ENCODE data around the gene SFMBT1. TPM values are rescaled to one million over a fixed set of nuclear protein-coding genes. Genes with fewer than 3 reads are reported as not detected.

SFMBT1 gene
- total RNA-seq, 1 experiment from 2014 or later: 3.0 TPM

DNA sequence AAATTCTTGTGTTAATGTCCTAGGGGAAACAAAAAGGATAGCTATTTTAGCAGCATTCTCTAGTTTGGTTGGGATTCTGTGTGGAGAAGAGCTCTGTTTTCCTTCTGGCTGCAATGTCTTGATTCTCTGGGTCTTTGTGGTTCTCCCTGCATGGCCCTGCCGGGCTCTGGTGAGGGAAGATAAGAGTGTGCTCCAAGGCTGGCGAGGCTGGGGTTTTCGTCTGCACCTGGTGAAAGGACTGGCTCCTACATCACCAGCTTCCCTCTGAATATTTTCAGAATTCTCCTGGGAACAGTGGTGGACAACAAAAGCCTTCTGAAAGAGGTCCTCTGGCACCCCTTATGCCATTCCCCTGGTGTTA, 38.1 kb upstream of the SFMBT1 start:
- Histone ChIP-seq H2AFZ (ENCODE audit: low read length) (no peak overlapping the region), H3K9me3 (ENCODE audit: low read length) (no peaks in the 10 kb centered on the region), H3K4me3 (ENCODE audit: low read length) (no peak overlapping the region), H3K4me2 (ENCODE audit: low read depth, low read length, poor library complexity, severe bottlenecking) (no peak overlapping the region), H3K9me2 (replicated peaks; ENCODE audit: insufficient read depth, low read length) (no peaks in the 10 kb centered on the region), H3K27me3 (ENCODE audit: low read length) (no peaks in the 10 kb centered on the region), H3K79me2 (ENCODE audit: low read length) (no peaks in the 10 kb centered on the region), H3K9ac (ENCODE audit: low read length) (no peak overlapping the region), H3K4me1 (ENCODE audit: low read length) (0 out of 2 replicates have a peak, but pooled peaks cover 3% of the 10 kb centered on the region), H3K36me3 (ENCODE audit: insufficient read depth, low read length) (no peaks in the 10 kb centered on the region), H3K27ac (ENCODE audit: low read length) (no peak overlapping the region), H4K20me1 (ENCODE audit: insufficient read depth, low read depth, low read length) (no peaks in the 10 kb centered on the region)
- no peak for DNase-seq

DNA sequence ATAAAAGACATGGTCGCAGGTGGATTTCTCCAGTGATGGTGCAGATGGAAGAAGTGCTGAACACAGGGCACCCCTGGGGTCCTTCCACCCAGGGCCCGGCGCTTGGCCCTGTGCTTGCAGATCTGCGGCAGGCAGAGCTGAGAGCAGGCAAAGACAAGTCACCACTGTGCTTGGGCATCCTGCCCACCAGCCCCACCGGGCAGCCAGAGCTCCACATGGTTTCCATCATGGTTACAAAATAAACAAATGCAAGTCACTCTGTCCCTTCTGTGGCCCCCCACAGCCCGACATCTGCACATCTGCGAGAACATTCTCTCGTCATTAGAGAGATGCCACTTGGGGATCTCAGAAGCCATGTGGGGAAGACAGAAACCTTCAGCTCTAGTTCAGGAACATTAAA, 37.6 kb upstream of the SFMBT1 start:
- H3K9me3 ChIP-seq (ENCODE audit: low read length): no peaks in the 10 kb centered on the region
- H3K9ac ChIP-seq (ENCODE audit: low read length): no peak overlapping the region
- no peaks in the 10 kb centered on the region for H4K20me1 ChIP-seq (ENCODE audit: insufficient read depth, low read depth, low read length)
- no peaks in the 10 kb centered on the region for H3K79me2 ChIP-seq (ENCODE audit: low read length)
- H3K27me3 ChIP-seq (ENCODE audit: low read length): no peaks in the 10 kb centered on the region
- no peak overlapping the region for H3K4me2 ChIP-seq (ENCODE audit: low read depth, low read length, poor library complexity, severe bottlenecking)
- H3K9me2 ChIP-seq (replicated peaks; ENCODE audit: insufficient read depth, low read length): no peaks in the 10 kb centered on the region
- no peak for DNase-seq
- no peak overlapping the region for H3K27ac ChIP-seq (ENCODE audit: low read length)
- H3K4me1 ChIP-seq (ENCODE audit: low read length): 0 out of 2 replicates have a peak, but pooled peaks cover 3% of the 10 kb centered on the region
- no peaks in the 10 kb centered on the region for H3K36me3 ChIP-seq (ENCODE audit: insufficient read depth, low read length)
- no peak overlapping the region for H2AFZ ChIP-seq (ENCODE audit: low read length)
- no peak overlapping the region for H3K4me3 ChIP-seq (ENCODE audit: low read length)

DNA sequence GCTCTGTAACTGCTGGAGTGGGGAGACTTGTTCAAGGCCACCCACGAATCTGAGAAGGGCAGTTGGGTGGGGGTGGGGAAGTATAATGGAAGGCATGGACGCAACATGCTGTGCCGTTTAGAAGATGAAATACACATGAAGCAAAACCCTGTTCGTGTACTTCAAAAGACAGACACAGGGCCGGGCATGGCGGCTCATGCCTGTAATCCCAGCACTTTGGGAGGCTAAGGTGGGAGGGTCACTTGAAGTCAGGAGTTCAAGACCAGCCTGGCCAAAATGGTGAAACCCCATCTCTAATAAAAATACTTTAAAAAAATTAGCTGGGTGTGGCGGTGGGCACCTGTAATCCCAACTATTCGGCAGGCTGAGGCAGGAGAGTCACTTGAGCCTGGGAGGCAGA, 36.9 kb upstream of the SFMBT1 start:
- H4K20me1 ChIP-seq (ENCODE audit: insufficient read depth, low read depth, low read length): no peaks in the 10 kb centered on the region
- H3K79me2 ChIP-seq (ENCODE audit: low read length): no peaks in the 10 kb centered on the region
- no peaks in the 10 kb centered on the region for H3K9me3 ChIP-seq (ENCODE audit: low read length)
- no peak overlapping the region for H2AFZ ChIP-seq (ENCODE audit: low read length)
- H3K4me3 ChIP-seq (ENCODE audit: low read length): no peak overlapping the region
- H3K27me3 ChIP-seq (ENCODE audit: low read length): no peaks in the 10 kb centered on the region
- no peaks in the 10 kb centered on the region for H3K36me3 ChIP-seq (ENCODE audit: insufficient read depth, low read length)
- H3K9me2 ChIP-seq (replicated peaks; ENCODE audit: insufficient read depth, low read length): no peaks in the 10 kb centered on the region
- H3K9ac ChIP-seq (ENCODE audit: low read length): no peak overlapping the region
- no peak overlapping the region for H3K27ac ChIP-seq (ENCODE audit: low read length)
- H3K4me1 ChIP-seq (ENCODE audit: low read length): 0 out of 2 replicates have a peak, but pooled peaks cover 3% of the 10 kb centered on the region
- no peak for DNase-seq
- no peak overlapping the region for H3K4me2 ChIP-seq (ENCODE audit: low read depth, low read length, poor library complexity, severe bottlenecking)

DNA sequence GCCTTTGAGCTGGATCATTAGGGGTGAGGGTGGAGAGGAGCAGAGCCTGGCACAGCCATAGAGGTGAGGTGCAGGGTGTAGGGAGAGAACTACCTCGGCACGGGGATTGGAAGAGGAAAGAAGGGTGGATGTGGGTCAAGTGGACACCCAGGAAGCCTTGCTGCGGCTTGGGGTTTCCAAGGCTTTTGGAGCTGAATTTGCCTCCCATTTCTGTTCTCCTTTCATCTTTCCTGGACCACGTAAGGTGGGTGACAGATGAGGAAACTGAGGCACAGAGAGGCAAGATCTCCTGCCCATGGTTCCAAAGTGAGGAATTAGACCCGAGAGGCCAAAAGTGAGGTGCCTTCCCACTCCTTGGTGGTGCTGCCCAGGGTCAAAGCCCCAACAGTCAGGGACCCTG, 35.4 kb upstream of the SFMBT1 start:
- Histone ChIP-seq H3K9ac (ENCODE audit: low read length) (no peak overlapping the region), H3K79me2 (ENCODE audit: low read length) (no peaks in the 10 kb centered on the region), H4K20me1 (ENCODE audit: insufficient read depth, low read depth, low read length) (no peaks in the 10 kb centered on the region), H3K36me3 (ENCODE audit: insufficient read depth, low read length) (no peaks in the 10 kb centered on the region), H2AFZ (ENCODE audit: low read length) (no peak overlapping the region), H3K4me1 (ENCODE audit: low read length) (0 out of 2 replicates have a peak, but pooled peaks cover 3% of the 10 kb centered on the region), H3K27ac (ENCODE audit: low read length) (no peak overlapping the region), H3K4me3 (ENCODE audit: low read length) (no peak overlapping the region), H3K9me3 (ENCODE audit: low read length) (no peaks in the 10 kb centered on the region), H3K9me2 (replicated peaks; ENCODE audit: insufficient read depth, low read length) (no peaks in the 10 kb centered on the region), H3K4me2 (ENCODE audit: low read depth, low read length, poor library complexity, severe bottlenecking) (no peak overlapping the region), H3K27me3 (ENCODE audit: low read length) (no peaks in the 10 kb centered on the region)
- DNase-seq: no peak

DNA sequence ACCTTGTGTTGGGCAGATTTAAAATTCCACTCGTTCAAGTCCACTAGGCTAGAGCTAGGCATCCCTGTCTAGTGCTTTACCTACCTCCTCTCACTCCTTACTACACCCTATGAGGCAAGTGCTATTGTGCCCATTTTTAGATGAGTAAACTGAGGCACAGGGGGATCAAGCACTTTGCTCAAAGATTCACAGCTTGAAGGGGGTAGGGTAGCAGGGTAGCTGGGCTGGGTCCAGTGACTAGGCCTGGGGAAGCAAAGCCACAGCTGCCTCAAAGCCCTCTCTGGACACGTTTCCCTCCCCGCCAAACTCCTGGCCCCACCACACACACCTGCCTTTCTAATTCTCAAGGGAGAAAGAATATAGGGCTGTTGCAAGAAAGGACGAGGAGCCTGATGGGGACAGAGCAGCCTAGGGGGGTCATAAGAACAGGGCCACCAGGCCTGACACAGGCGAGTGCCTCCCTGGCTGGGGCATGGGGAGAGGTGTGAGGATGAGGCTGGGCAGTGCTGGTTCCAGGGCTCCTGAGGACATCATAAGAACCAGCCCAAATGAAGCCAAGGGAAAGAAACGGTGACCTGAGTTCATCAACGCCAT, 34.8 kb upstream of the SFMBT1 start:
- no peaks in the 10 kb centered on the region for H4K20me1 ChIP-seq (ENCODE audit: insufficient read depth, low read depth, low read length)
- no peak overlapping the region for H2AFZ ChIP-seq (ENCODE audit: low read length)
- H3K4me2 ChIP-seq (ENCODE audit: low read depth, low read length, poor library complexity, severe bottlenecking): no peak overlapping the region
- no peak for DNase-seq
- H3K36me3 ChIP-seq (ENCODE audit: insufficient read depth, low read length): no peaks in the 10 kb centered on the region
- no peaks in the 10 kb centered on the region for H3K79me2 ChIP-seq (ENCODE audit: low read length)
- H3K27me3 ChIP-seq (ENCODE audit: low read length): no peaks in the 10 kb centered on the region
- no peak overlapping the region for H3K27ac ChIP-seq (ENCODE audit: low read length)
- H3K9me2 ChIP-seq (replicated peaks; ENCODE audit: insufficient read depth, low read length): no peaks in the 10 kb centered on the region
- 0 out of 2 replicates have a peak, but pooled peaks cover 3% of the 10 kb centered on the region for H3K4me1 ChIP-seq (ENCODE audit: low read length)
- no peak overlapping the region for H3K9ac ChIP-seq (ENCODE audit: low read length)
- no peaks in the 10 kb centered on the region for H3K9me3 ChIP-seq (ENCODE audit: low read length)
- H3K4me3 ChIP-seq (ENCODE audit: low read length): no peak overlapping the region

DNA sequence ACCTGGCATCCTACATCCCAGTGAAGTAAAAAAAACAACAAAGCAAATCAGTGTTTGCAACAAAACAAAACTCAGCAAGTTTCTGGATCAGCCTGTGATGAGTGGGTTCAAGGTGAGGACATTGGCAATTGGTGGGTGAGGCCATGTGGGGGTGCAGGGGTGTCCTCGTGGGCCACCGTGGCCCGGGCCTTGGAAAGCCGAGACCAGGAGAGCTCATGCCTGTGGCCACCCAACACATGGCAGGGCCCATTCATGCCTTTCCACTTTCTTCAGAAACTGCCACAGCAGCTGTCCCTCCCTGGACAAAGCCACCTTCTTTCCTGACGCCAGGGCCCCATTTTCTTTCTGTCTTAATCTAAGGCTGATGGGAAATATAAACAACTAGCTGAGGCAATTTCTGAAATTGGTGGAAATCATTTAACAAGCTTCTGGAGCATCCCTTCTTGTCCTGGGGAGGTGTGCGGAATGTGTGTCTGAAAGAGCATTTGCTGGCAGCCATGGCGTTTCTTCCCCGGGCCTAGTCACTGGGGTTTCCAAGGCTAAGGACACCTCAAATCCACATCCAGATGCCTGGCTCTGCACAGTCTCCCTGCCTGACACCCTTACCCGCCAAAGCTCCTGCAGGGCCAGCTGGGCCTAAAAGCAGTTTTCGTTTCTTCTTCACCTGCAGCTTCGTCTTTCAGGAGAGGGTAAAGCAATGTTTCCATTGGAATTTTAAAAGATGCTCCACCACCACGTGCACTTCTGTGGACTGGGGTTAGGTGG, 34.1 kb upstream of the SFMBT1 start:
- H3K27ac ChIP-seq (ENCODE audit: low read length): no peak overlapping the region
- H4K20me1 ChIP-seq (ENCODE audit: insufficient read depth, low read depth, low read length): no peaks in the 10 kb centered on the region
- H3K9ac ChIP-seq (ENCODE audit: low read length): no peak overlapping the region
- H3K4me1 ChIP-seq (ENCODE audit: low read length): 0 out of 2 replicates have a peak, but pooled peaks cover 3% of the 10 kb centered on the region
- no peaks in the 10 kb centered on the region for H3K9me3 ChIP-seq (ENCODE audit: low read length)
- H3K79me2 ChIP-seq (ENCODE audit: low read length): no peaks in the 10 kb centered on the region
- H3K36me3 ChIP-seq (ENCODE audit: insufficient read depth, low read length): no peaks in the 10 kb centered on the region
- no peaks in the 10 kb centered on the region for H3K9me2 ChIP-seq (replicated peaks; ENCODE audit: insufficient read depth, low read length)
- no peaks in the 10 kb centered on the region for H3K27me3 ChIP-seq (ENCODE audit: low read length)
- DNase-seq: no peak
- no peak overlapping the region for H3K4me3 ChIP-seq (ENCODE audit: low read length)
- no peak overlapping the region for H3K4me2 ChIP-seq (ENCODE audit: low read depth, low read length, poor library complexity, severe bottlenecking)
- H2AFZ ChIP-seq (ENCODE audit: low read length): no peak overlapping the region

DNA sequence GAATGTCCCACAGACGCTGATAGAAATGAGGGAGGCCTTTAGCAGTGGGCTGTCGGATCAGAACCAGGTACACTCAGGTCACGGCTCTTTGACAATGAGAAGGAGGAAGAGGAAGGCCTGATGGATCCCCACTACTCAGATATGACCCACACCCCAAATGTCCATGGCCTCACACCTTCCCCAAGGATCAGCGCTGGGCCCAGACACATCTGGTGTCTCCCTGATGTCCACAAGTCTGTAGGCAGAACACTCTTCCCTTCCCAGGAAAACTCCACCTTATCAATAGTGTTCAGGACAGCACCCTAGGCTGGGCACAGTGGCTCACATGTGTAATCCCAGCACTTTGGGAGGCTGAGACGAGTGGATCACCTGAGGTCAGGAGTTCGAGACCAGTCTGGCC, 33.3 kb upstream of the SFMBT1 start:
- H3K27me3 ChIP-seq (ENCODE audit: low read length): no peaks in the 10 kb centered on the region

DNA sequence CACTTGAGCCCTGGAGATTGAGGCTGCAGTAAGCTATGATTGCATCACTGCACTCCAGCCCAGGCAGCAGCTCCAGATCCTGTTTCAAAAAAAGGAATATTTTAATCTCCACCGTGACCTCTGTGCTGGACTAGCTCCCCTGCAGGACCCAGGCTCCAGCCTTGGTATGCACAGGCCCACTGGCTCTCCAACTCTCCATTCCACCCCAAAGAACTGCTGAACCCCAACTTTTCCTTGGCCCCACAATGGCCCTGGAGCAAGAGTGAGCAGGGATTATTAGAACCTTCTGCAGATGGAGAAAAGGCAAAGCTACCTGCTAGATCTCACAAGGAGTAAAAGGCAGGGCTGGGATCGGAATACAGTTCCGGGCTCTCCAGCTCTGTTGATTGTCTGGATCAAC, 32.8 kb upstream of the SFMBT1 start:
- no peak for DNase-seq
- Histone ChIP-seq H3K4me3 (ENCODE audit: low read length) (no peak overlapping the region), H3K36me3 (ENCODE audit: insufficient read depth, low read length) (no peaks in the 10 kb centered on the region), H3K4me1 (ENCODE audit: low read length) (peaks cover 5% of the 10 kb centered on the region), H4K20me1 (ENCODE audit: insufficient read depth, low read depth, low read length) (no peaks in the 10 kb centered on the region), H3K27ac (ENCODE audit: low read length) (no peak overlapping the region), H3K4me2 (ENCODE audit: low read depth, low read length, poor library complexity, severe bottlenecking) (no peak overlapping the region), H3K9me2 (replicated peaks; ENCODE audit: insufficient read depth, low read length) (no peaks in the 10 kb centered on the region), H3K9ac (ENCODE audit: low read length) (no peak overlapping the region), H3K79me2 (ENCODE audit: low read length) (no peaks in the 10 kb centered on the region), H2AFZ (ENCODE audit: low read length) (no peak overlapping the region), H3K27me3 (ENCODE audit: low read length) (no peaks in the 10 kb centered on the region), H3K9me3 (ENCODE audit: low read length) (no peaks in the 10 kb centered on the region)

More for the DNA sequence above, 33.3 kb upstream of the SFMBT1 start:
- Histone ChIP-seq H3K4me1 (ENCODE audit: low read length) (0 out of 2 replicates have a peak, but pooled peaks cover 3% of the 10 kb centered on the region), H4K20me1 (ENCODE audit: insufficient read depth, low read depth, low read length) (no peaks in the 10 kb centered on the region), H3K9ac (ENCODE audit: low read length) (no peak overlapping the region), H2AFZ (ENCODE audit: low read length) (no peak overlapping the region), H3K27ac (ENCODE audit: low read length) (no peak overlapping the region), H3K4me2 (ENCODE audit: low read depth, low read length, poor library complexity, severe bottlenecking) (no peak overlapping the region), H3K79me2 (ENCODE audit: low read length) (no peaks in the 10 kb centered on the region), H3K9me2 (replicated peaks; ENCODE audit: insufficient read depth, low read length) (no peaks in the 10 kb centered on the region), H3K36me3 (ENCODE audit: insufficient read depth, low read length) (no peaks in the 10 kb centered on the region), H3K4me3 (ENCODE audit: low read length) (no peak overlapping the region), H3K9me3 (ENCODE audit: low read length) (no peaks in the 10 kb centered on the region)
- DNase-seq: no peak
